Ecto neural progenitor cell (in vitro differentiated cells): ENCODE results near the gene SRXN1.
A peak's percentile ranks its signal among the peaks of the same experiment; 100 is the strongest.
"Not testable (repeated sequence)": the region's sequence is repeated elsewhere in the genome, so short reads cannot be mapped to it uniquely, and the experiment has no call there.

Experiments used
- DNase-seq: peaks from one replicate; pipeline ENCODE4 v3.0.0-alpha.2; 2018; ENCODE audit warnings: low spot score

SRXN1 gene

GRCh38 chr20:653110-653589, at the start of gene SRXN1:
TSS of gene SRXN1 (minus strand) at chr20:653200. CDS start at chr20:653185, 15 bp downstream.
- peak; percentile 94 for DNase-seq

GRCh38 chr20:701401-702129, 48.6 kb upstream of the SRXN1 start:
- DNase-seq, result no peak

DNA sequence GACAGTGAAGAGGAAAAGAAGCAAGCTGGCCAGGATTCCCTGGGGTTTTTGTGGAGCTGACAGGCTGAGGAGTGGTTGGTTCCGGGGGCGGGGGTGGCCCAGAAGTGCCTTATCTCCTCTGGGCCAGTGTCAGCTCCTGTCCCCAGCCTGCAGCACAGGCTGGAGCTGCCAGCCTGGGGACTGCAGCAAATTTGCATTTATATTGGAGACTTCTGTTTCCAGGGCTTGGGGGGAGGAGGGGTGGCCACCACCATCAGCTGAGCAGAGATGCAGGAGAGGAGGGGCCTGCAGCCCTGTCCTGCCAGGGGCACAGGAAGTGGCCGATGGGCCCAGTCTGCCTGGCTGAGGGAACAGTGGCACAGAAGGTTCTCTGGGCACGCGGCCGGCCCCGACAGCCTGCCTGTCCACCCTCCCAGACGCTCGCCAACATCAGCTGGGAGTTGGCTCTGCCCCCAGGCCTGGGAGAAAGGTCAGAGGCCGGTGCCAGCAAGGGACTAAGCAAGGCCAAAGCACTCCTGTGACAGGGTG, 46.9 kb upstream of the SRXN1 start:
- no peak for DNase-seq

DNA sequence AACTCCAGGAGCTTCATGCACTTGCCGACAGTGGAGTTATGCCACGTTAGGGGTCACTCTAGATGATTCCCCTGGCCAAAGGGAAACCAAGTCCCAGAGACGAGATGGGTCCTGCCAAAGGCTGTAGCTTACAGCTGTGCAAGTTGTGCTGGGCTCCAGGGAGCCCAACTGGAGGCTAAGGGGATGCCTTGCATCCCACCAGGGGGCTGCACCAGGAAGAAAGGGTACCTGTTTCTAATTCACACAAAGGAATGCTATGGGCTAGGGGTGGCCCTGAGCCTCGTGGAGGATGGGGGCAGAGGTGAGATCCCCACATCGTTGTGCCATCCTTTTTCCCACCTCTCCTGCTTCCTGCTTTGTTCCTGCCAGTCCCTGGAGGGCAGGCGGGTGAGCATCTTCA, 46.3 kb upstream of the SRXN1 start:
- no peak for DNase-seq

DNA sequence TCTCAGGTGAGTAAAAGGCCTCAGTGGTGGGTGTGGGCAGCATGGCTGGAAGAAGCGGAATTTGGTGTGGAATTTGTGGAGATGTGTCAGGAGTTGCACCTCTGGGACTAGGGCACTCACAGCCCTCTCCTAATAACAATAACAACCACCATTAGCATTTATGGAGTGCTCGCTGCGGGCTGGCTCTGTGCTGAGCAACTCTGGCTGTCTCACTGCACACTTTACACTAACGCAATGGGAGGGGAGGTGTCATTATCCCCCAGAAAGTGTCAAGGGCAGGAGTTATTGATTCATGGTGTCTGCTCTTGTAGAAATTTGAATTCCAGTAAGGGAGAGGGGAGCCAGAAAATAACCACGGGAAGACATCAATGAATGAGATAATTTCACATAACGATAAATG, 45.3 kb upstream of the SRXN1 start:
- DNase-seq, result no peak

- DNase-seq, result no peak
These were observed 44.8 kb upstream of the SRXN1 start for GRCh38 chr20:697826-698225.

- no peak for DNase-seq
These were observed 42.3 kb upstream of the SRXN1 start for GRCh38 chr20:695165-695866.

DNA sequence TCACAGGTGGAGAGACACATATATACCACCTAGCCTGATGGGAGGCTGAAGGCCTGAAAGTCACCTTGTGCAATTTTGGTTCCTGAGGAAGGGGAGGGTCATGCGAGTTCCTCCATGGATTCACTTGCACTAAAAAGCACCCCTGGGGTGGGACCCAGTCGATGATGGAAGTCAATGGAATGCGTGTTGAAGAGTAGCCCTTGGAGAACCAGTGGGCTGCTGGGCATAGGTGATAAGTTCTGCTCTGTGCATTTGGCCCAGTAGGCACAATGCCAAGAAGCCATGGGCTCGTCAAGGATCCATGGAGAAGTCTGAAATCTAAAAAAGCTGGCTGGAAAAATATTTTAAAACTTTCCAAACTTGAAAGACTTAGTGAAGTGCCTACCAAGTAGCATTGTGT, 41.5 kb upstream of the SRXN1 start:
- DNase-seq, result no peak

- not testable (repeated sequence) for DNase-seq
These were observed 40.8 kb upstream of the SRXN1 start for GRCh38 chr20:693786-694185.

DNA sequence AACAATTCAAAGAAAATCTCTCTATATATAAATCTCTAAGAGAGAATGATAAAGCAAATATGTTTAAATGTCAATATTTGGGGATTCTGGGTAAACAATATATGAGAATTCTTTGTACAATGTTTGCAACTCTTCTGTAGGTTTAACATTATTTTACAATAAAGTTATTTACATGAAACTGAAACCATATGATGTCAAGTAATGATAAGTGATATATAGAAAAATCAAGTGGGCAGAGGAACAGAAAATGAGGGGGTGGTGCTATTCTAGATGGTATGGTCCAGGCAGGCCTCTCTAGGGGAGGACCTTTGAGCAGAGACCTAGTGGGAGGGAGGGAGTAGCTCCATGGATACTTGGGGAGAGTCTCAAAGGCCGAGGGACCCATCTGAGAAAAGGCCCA, 39.0 kb upstream of the SRXN1 start:
- DNase-seq, result no peak

- no peak for DNase-seq
These were observed 36.9 kb upstream of the SRXN1 start for GRCh38 chr20:689947-690346.

- DNase-seq, result no peak
These were observed 36.3 kb upstream of the SRXN1 start for GRCh38 chr20:689348-689747.

- peak; percentile 80 for DNase-seq
These were observed 35.8 kb upstream of the SRXN1 start for GRCh38 chr20:688809-689212.

DNA sequence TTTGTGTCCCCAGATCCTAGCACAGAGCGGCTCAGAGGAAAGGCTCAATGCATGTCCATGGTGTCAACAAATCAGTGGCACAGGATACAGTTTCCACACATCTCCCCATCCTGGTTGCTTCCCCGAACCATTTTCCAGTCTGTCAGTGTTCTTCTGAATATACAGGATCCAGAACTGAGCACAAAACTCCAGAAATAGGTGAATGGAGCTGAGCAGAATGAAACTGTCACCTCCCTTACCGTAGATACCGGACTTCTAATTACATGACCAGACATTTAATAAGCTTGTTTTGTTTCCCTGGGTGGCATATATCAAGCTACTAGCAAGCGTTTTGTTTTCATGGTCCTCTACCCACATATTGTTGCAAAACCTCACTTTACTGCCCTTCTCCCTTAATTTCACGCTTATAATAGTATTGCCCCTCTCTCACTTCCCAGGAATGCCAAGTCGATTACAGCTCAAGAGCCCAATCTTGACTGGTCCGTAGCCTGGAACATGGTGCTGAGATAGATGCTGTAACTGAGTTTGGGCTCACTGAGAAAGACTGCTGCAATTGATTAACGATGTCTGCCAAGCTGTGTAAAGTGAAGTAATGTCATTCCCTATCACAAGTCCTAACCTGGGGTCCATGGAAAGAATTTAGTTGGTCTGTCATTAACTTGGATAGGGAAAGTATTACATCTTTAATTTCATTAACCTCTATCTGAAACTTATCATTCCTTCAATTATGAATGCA, 34.6 kb upstream of the SRXN1 start:
- no peak for DNase-seq

DNA sequence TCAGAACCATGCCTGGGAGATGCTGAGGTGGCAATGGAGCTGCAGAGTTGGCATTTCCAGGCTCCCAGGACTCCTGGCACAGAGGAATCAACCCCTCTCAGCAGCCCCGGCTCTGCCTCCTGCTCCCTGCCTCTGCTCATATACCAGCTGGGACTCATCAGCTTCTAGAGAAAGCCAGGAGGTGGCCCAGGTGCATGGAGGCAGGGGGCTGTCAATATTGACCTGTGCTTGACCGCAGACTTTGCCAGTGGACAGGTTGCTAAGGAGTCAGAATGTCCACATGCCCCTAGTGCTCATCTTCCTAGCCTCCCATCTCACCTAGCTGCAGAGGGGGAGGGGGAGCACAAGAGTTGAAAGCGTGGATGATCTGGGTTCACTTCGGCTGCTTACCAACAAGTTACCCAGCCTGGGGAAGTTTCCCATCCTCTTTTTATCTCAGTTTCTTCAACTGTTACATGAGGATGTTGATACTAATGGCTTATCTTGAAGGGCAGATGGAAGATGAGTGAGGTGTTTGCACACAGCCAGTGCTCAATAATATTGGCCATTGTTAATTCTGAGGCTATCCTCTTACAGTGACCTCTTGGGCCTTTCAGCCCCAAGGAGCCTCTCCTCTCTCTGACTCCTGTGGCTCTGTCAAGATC, 31.8 kb upstream of the SRXN1 start:
- DNase-seq, result no peak

DNA sequence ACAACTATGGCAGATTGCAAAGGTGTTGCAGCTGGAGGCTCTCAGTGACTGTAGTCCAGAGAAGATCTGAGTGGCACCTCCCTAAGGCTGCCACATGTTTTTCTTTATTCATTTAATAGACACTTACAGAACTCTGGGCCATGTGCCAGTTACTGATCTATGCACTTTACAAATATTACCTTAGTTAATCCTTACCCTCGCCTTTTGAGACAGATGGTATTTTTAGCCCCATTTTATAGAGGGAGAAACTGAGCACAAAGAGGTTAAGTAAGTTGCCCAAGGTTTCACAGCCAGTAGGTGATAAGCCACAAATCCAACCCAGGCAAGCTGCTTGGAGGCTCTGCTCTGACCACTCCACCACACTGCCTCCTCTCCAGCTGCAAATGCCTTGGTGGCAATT, 29.1 kb upstream of the SRXN1 start:
- no peak for DNase-seq

DNA sequence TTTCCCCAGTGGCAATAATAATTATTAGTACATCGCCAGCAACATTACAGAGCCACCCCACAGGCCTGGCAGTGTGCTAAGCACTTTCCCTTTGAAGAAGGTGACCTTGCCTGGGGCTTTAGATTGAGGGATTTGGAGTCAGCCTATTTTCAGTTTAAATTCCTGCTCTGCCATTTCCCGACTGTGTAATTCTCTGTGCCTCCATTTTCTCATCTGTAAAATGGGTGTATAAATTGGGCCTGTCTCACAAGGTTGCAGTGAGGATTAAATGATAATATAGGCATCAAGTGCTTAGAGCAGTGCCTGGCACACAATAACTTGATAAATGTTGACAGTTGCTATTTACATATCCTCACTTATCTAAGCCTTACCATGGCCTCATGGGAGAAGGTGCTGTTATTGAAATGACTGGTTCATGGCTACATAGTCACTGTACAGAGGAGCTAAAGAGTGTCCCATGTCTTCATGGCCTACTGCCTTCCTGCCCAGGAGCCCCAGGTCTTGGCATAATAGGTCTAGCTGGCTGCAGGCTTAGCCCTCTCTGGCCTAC, 27.7 kb upstream of the SRXN1 start:
- no peak for DNase-seq

DNA sequence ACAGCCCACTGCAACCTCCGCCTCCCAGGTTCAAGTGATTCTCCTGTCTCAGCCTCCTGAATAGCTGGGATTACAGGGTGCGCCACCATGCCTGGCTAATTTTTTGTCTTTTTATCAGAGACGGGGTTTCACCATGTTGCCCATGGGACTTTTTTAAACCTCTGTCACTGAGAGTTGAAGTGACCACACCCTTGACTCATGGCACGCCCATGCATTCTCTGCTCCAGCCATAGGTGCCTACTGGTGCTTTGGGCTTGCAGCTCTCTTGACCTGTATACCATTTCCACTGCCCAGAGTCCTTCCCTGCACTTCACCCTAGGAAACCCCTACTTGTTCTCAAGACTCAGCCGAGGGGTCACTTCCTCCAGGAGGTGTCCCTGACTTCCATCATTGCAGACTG, 25.0 kb upstream of the SRXN1 start:
- no peak for DNase-seq

DNA sequence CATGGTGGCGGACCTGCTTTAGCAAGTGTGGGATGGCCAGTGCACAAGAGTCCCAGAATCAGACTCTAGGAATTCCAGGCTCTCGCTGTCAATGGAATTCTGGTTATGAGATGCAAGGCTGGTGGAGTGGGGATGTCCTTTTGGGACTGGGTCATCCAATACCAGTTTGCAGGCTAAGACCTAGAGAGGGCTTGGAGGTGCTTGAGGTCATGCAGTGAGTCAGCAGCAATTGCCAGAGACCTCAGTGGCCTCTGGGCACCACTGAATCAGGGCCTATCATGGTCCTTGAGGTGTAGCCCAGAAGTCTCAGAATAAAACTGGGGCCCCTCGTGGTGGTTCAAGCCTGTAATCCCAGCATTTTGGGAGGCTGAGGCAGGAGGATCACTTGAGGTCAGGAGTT, 24.0 kb upstream of the SRXN1 start:
- no peak for DNase-seq

DNA sequence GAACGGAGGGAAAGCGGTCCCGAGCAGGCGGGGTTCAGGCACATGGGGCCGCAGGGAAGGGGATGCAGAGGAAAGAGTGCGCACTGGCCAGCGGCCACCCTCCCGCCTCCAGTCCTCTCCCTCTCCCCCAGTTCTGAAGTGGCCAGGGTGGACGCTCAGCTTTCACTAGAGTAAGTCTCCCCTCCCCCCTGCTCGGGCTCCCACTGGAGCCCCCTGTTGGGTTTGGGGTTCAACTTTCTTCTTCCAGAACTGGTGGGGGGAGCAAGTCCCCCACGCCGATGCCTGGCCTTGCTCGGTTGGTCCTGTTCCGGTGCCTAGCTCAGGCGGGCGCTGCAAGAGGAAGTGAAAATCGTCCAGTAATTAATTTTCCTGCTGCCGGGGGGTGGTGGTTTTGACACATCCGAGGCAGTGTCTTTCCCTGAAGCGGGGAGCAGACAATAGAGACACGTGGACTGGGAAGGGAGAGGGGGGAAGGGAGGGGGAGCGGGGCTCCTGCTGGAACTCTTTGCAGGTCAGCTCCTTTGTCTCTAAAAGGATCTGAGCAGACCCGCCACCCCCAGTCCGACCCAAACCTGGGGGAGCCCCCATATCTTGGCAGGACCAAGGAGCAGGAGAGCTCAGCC, 23.4 kb upstream of the SRXN1 start:
- no peak for DNase-seq
